Mucosa of rectum (tissue), 2 donors: ENCODE results near the gene HDLBP.

Source experiments
- H3K27ac ChIP-seq, 2 donors: one replicate each; pipeline ENCODE4 v1.7.0; 2013; ENCODE audit warnings: inconsistent platforms in 2 of 2, low read depth in 2 of 2, low read length in 2 of 2
- H3K27me3 ChIP-seq, 2 donors: one replicate each; pipeline ENCODE4 v1.7.0; 2013; ENCODE audit warnings: low read length in 2 of 2; ENCODE audit not compliant: control insufficient read depth in 2 of 2, insufficient read depth in 2 of 2
- H3K36me3 ChIP-seq, 2 donors: one replicate each; pipeline ENCODE4 v1.7.0; 2013; ENCODE audit warnings: low read length in 2 of 2; ENCODE audit not compliant: control insufficient read depth in 2 of 2, insufficient read depth in 2 of 2
- H3K4me1 ChIP-seq, 2 donors: one replicate each; pipeline ENCODE4 v1.7.0; 2013; ENCODE audit warnings: low read length in 2 of 2, mild to moderate bottlenecking in 1 of 2; ENCODE audit not compliant: control insufficient read depth in 2 of 2, insufficient read depth in 2 of 2
- H3K4me3 ChIP-seq, 2 donors: one replicate each; pipeline ENCODE4 v1.7.0; 2013; ENCODE audit warnings: low read length in 2 of 2
- H3K9ac ChIP-seq, 2 donors: one replicate each; pipeline ENCODE4 v1.7.0; 2013; ENCODE audit warnings: low read length in 2 of 2, low read depth in 1 of 2, mild to moderate bottlenecking in 1 of 2
- H3K9me3 ChIP-seq, 2 donors: one replicate each; pipeline ENCODE4 v1.7.0; 2013; ENCODE audit warnings: low read length in 2 of 2; ENCODE audit not compliant: control insufficient read depth in 2 of 2
- donor health status: healthy.
- donor health status: Normal muscosa, but diverticular disease.

The HDLBP gene

DNA sequence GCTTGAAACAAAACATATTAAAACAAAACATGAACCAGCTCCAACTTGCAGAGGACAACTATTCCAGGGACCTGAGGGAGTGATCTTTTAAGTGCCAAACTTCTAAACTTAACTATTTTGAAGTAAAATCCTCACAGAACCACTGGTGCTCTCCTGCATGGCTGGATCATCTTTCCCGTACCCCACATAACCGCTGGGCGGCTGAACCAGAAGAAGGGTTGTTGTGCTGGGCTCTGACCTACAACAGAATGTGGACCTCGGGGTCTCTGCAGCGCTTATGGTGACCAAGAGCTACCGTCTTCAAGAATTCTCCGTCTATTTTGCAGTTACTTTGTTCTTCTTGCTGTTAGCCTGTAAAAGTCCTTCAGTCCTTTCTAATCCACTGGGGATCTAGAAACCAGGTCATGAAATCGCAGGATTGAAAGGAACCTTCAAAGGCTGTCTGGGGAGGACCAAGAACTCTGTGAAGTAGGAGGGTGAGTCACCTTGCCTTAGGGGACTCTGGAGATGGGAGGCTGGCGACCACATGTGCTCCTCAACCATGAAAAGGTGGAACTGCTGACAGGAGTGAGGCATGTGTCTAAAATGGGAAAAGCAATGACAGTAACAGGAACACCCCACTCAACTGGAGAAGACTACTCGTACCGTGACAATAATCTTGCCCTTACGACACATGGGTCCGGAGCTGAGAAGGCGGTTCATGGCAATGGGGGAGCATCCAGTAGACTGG is 46.6 kb downstream of the HDLBP start:
- no peak overlapping the region for H3K9ac ChIP-seq
- H3K27ac ChIP-seq, result no peak overlapping the region
- H3K36me3 ChIP-seq, result peaks cover 34 to 42% of the 10 kb centered on the region in 2 donors
- no peaks in the 10 kb centered on the region for H3K9me3 ChIP-seq
- peaks cover 20 to 25% of the 10 kb centered on the region in 2 donors for H3K4me1 ChIP-seq
- no peak overlapping the region for H3K4me3 ChIP-seq
- H3K27me3 ChIP-seq, result no peaks in the 10 kb centered on the region

DNA sequence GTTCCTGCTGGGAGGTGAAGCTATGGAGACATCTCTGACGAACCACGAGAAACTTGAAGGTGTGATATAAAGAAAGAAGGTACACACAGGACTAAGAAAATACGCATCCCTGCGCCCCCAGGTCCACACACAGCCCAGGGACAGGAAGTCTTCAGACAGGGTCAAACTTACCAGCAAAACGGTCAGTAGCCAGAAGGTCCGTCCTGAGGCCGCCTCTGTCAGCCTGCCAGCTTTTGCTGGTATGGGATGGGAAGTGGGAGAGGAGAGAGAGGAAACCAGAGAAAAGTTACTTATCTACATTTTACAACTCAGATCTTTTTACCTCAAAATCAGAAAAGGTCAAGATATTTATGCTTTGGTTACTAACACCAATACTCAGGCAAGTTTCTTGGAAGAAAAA is 47.2 kb downstream of the HDLBP start:
- Histone ChIP-seq H3K9ac (no peak overlapping the region), H3K4me3 (no peak overlapping the region), H3K27ac (no peak overlapping the region), H3K4me1 (peaks cover 18 to 25% of the 10 kb centered on the region in 2 donors), H3K27me3 (no peaks in the 10 kb centered on the region), H3K36me3 (peaks cover 39 to 47% of the 10 kb centered on the region in 2 donors), H3K9me3 (no peaks in the 10 kb centered on the region)

- H3K27ac ChIP-seq, result no peak overlapping the region
- H3K4me1 ChIP-seq, result peaks cover 14 to 22% of the 10 kb centered on the region in 2 donors
- no peaks in the 10 kb centered on the region for H3K9me3 ChIP-seq
- peaks cover 48 to 55% of the 10 kb centered on the region in 2 donors for H3K36me3 ChIP-seq
- H3K4me3 ChIP-seq, result no peak overlapping the region
- H3K27me3 ChIP-seq, result no peaks in the 10 kb centered on the region
- no peak overlapping the region for H3K9ac ChIP-seq
Observed at GRCh38 chr2:241267249-241268067, 48.0 kb downstream of the HDLBP start.

- H3K27me3 ChIP-seq, result no peaks in the 10 kb centered on the region
- H3K9ac ChIP-seq, result no peak overlapping the region
- H3K27ac ChIP-seq, result no peak overlapping the region
- no peak overlapping the region for H3K4me3 ChIP-seq
- peaks cover 7 to 8% of the 10 kb centered on the region in 2 donors for H3K4me1 ChIP-seq
- no peaks in the 10 kb centered on the region for H3K9me3 ChIP-seq
- peaks cover 67 to 71% of the 10 kb centered on the region in 2 donors for H3K36me3 ChIP-seq
Observed at GRCh38 chr2:241265506-241265905, 50.0 kb downstream of the HDLBP start.

DNA sequence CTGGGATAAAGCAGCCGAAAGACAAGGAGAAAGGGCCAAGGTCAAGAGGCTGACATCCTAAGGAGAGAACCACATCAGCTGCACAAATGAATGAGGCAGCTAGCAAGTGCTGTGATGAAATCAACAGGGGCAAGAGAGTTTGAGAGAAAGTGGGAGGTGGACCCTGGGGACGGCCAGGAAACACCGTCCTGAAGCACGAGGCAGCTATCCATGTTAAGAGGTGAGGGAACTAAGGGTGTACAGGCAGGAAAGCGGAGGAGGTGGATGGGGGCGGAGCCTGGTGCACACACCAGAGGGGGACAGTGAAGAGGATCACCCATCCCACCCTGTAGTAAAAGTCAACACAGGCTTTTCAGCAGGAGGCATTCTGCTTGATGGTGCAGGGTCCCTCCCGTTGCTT is 52.4 kb downstream of the HDLBP start:
- H3K9ac ChIP-seq, result no peak overlapping the region
- peaks cover 68 to 79% of the 10 kb centered on the region in 2 donors for H3K36me3 ChIP-seq
- H3K4me3 ChIP-seq, result no peak overlapping the region
- H3K4me1 ChIP-seq, result no peaks in the 10 kb centered on the region
- no peaks in the 10 kb centered on the region for H3K27me3 ChIP-seq
- no peaks in the 10 kb centered on the region for H3K9me3 ChIP-seq
- H3K27ac ChIP-seq, result no peak overlapping the region

- no peaks in the 10 kb centered on the region for H3K27me3 ChIP-seq
- no peak overlapping the region for H3K4me3 ChIP-seq
- no peaks in the 10 kb centered on the region for H3K9me3 ChIP-seq
- H3K9ac ChIP-seq, result no peak overlapping the region
- H3K27ac ChIP-seq, result no peak overlapping the region
- H3K36me3 ChIP-seq, result peaks cover 62 to 78% of the 10 kb centered on the region in 2 donors
- H3K4me1 ChIP-seq, result no peaks in the 10 kb centered on the region
Observed at GRCh38 chr2:241261628-241262027, 53.8 kb downstream of the HDLBP start.

DNA sequence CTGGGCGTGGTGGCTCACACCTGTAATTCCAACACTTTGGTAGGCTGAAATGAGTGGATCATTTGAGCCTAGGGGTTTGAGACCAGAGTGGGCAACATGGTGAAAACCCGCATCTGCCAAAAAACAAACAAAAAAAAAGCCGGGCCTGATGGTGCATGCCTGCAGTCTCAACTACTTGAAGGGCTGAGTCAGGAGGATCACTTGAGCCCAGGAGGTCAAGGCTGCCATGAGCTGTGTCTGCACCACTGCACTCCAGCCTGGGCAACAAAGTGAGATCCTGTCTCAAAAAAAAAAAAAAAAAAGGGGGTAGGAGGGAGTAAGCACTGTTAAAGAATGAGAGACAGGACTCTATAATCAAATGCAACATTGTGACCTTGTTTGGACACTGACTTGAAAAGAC is 54.6 kb downstream of the HDLBP start:
- Histone ChIP-seq H3K27ac (no peak overlapping the region), H3K27me3 (no peaks in the 10 kb centered on the region), H3K9me3 (no peaks in the 10 kb centered on the region), H3K36me3 (peaks cover 64 to 78% of the 10 kb centered on the region in 2 donors), H3K9ac (no peak overlapping the region), H3K4me3 (no peak overlapping the region), H3K4me1 (no peaks in the 10 kb centered on the region)

DNA sequence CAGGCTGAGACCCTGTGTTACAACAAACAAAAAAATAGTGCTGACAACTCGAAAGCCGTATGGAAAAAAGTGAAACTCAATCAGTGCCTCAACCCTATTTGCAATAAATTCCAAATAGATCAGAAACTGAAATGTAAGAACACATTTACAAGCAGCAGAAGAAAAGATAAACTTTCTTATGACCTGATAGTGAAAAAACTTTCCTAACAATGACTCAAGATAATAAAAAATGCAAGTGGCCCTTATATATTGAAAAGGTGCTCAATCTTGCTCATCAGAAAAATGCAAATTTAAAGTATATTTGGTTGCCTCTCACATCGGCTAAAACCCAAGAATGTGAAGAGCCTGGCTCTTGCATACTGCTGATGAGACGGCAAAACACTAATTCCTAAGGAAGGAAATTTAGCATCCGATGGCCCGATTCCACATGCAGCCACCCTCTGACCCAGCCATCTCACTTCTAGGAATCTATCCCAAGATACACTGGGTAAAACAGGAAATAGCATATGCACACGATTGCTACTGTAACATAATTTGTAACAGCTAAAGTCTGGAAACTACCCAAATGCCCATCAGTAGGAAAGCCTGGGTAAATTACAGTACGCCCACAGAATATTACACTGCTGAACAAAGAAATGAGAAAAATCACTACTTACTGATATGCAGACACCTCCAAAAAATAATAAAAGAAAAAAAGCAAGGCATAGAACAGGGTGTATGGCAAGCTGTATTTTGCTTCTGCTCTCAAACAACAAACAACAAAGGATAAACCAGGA is 56.8 kb downstream of the HDLBP start:
- peaks cover 67 to 82% of the 10 kb centered on the region in 2 donors for H3K36me3 ChIP-seq
- no peaks in the 10 kb centered on the region for H3K9me3 ChIP-seq
- no peaks in the 10 kb centered on the region for H3K4me1 ChIP-seq
- H3K27ac ChIP-seq, result no peak overlapping the region
- H3K4me3 ChIP-seq, result no peak overlapping the region
- H3K9ac ChIP-seq, result no peak overlapping the region
- no peaks in the 10 kb centered on the region for H3K27me3 ChIP-seq

GRCh38 chr2:241257419-241258032 is 57.9 kb downstream of the HDLBP start:
- Histone ChIP-seq H3K36me3 (peaks cover 67 to 82% of the 10 kb centered on the region in 2 donors), H3K27me3 (no peaks in the 10 kb centered on the region), H3K4me1 (no peaks in the 10 kb centered on the region), H3K4me3 (no peak overlapping the region), H3K9me3 (no peaks in the 10 kb centered on the region), H3K9ac (no peak overlapping the region), H3K27ac (no peak overlapping the region)
